Measurements from ENCODE around the gene PFKL. TPM values are rescaled to one million over a fixed set of nuclear protein-coding genes. Genes with fewer than 3 reads are reported as not detected.

PFKL gene
- polyA plus RNA-seq, 1 donor (not counting 4 experiments of a cell fraction or from before 2014, with no cell fraction given), result 46.6 TPM

- Histone ChIP-seq H3K27me3 (ENCODE audit: control insufficient read depth, extremely low read depth, insufficient read depth, low read length) (no peaks in the 10 kb centered on the region), H3K27ac (ENCODE audit: control insufficient read depth, insufficient read depth, low read length) (no peak overlapping the region), H3K4me3 (ENCODE audit: control insufficient read depth in 2 of 3, extremely low read depth in 1 of 3, insufficient read depth in 2 of 3, low read depth in 1 of 3, low read length in 3 of 3) (no peak overlapping the region), H3K4me2 (ENCODE audit: control insufficient read depth, extremely low read depth, insufficient read depth, low read depth, low read length) (no peak overlapping the region), H2AFZ (ENCODE audit: control insufficient read depth, low read length) (no peak overlapping the region), H3K4me1 (ENCODE audit: control insufficient read depth, extremely low read depth, insufficient read depth, low read length) (no peaks in the 10 kb centered on the region), H3K79me2 (ENCODE audit: control insufficient read depth, insufficient read depth, low read length) (no peaks in the 10 kb centered on the region), H3K36me3 (ENCODE audit: control insufficient read depth in 2 of 2, extremely low read depth in 1 of 2, insufficient read depth in 2 of 2, low read length in 2 of 2) (peaks cover 2 to 3% of the 10 kb centered on the region in 2 experiments), H4K20me1 (ENCODE audit: control insufficient read depth, extremely low read depth, insufficient read depth, low read length) (no peaks in the 10 kb centered on the region), H3K9me3 (ENCODE audit: control insufficient read depth, low read depth, low read length) (no peaks in the 10 kb centered on the region), H3K9ac (ENCODE audit: control insufficient read depth, extremely low read depth, insufficient read depth, low read length) (no peak overlapping the region), H3K9me1 (ENCODE audit: control insufficient read depth, extremely low read depth, insufficient read depth, low read length) (no peaks in the 10 kb centered on the region)
- DNase-seq (ENCODE audit: low read depth, low spot score) (no peak), FAIRE-seq (no peak)
- no peak for TF ChIP-seq EZH2 (IDR thresholded peaks at IDR 0.05; ENCODE audit: low read length)
- no peak for TF ChIP-seq CTCF (optimal IDR thresholded peaks at IDR 0.05 in 1 of 3, IDR thresholded peaks at IDR 0.05 in 1 of 3, conservative IDR thresholded peaks at IDR 0.05 in 1 of 3; ENCODE audit: extremely low read depth in 1 of 3, insufficient read depth in 2 of 3, low read length in 3 of 3)
- dilution Hi-C loops (cut with MboI; ENCODE audit: extremely low pct_ligation_motif_present, low sequenced_read_pairs), result no loop called here
These were observed 31.4 kb downstream of the PFKL start for GRCh38 chr21:44331209-44331608.

DNA sequence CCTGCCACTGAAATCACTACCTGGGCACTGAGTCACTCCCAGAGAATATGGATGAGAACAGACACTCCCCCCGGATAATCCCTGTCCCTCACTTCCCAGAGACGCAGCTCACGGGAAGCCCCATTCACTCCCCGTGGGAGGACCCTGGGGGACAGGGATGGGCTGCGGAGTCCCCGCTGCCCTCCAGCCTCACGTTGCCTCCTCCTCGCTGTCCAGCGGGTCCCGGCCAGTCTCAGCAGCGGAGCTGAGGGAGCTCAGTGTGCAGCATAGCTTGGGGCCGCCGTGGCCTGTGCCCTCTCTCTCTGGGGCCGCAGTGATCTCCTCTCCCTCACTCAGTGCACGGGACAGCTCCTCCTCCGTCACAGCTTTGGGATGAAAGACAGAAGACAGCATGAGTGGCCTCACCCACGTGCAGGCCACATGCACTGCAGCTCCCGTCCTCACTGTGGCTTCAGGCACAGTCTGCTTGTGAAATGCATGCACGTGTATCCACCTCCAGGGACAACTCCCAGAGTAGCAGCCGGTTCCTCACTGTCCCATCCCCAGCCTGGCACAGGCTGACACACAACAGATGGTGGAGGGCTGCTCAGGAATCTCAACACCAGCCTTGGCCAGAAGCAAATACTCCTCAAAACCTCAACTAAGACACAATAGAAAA is 31.9 kb downstream of the PFKL start:
- dilution Hi-C loops (cut with MboI; ENCODE audit: extremely low pct_ligation_motif_present, low sequenced_read_pairs), result no loop called here
- H2AFZ ChIP-seq (ENCODE audit: control insufficient read depth, low read length), result no peak overlapping the region
- no peaks in the 10 kb centered on the region for H3K4me1 ChIP-seq (ENCODE audit: control insufficient read depth, extremely low read depth, insufficient read depth, low read length)
- no peaks in the 10 kb centered on the region for H3K9me1 ChIP-seq (ENCODE audit: control insufficient read depth, extremely low read depth, insufficient read depth, low read length)
- FAIRE-seq (no peak), DNase-seq (ENCODE audit: low read depth, low spot score) (no peak)
- no peaks in the 10 kb centered on the region for H4K20me1 ChIP-seq (ENCODE audit: control insufficient read depth, extremely low read depth, insufficient read depth, low read length)
- H3K9me3 ChIP-seq (ENCODE audit: control insufficient read depth, low read depth, low read length), result no peaks in the 10 kb centered on the region
- H3K79me2 ChIP-seq (ENCODE audit: control insufficient read depth, insufficient read depth, low read length), result no peaks in the 10 kb centered on the region
- H3K36me3 ChIP-seq (ENCODE audit: control insufficient read depth in 2 of 2, extremely low read depth in 1 of 2, insufficient read depth in 2 of 2, low read length in 2 of 2), result peaks cover 2% of the 10 kb centered on the region in 2 experiments
- H3K27ac ChIP-seq (ENCODE audit: control insufficient read depth, insufficient read depth, low read length), result no peak overlapping the region
- no peak overlapping the region for H3K4me2 ChIP-seq (ENCODE audit: control insufficient read depth, extremely low read depth, insufficient read depth, low read depth, low read length)
- H3K9ac ChIP-seq (ENCODE audit: control insufficient read depth, extremely low read depth, insufficient read depth, low read length), result no peak overlapping the region
- no peaks in the 10 kb centered on the region for H3K27me3 ChIP-seq (ENCODE audit: control insufficient read depth, extremely low read depth, insufficient read depth, low read length)
- no peak overlapping the region for H3K4me3 ChIP-seq (ENCODE audit: control insufficient read depth in 2 of 3, extremely low read depth in 1 of 3, insufficient read depth in 2 of 3, low read depth in 1 of 3, low read length in 3 of 3)
- no peak for TF ChIP-seq EZH2 (IDR thresholded peaks at IDR 0.05; ENCODE audit: low read length)
- no peak for TF ChIP-seq CTCF (optimal IDR thresholded peaks at IDR 0.05 in 1 of 3, IDR thresholded peaks at IDR 0.05 in 1 of 3, conservative IDR thresholded peaks at IDR 0.05 in 1 of 3; ENCODE audit: extremely low read depth in 1 of 3, insufficient read depth in 2 of 3, low read length in 3 of 3)

Data from keratinocyte (primary cell).